A673 (cell line): ENCODE data around the gene GSTM1.

ENCODE experiments used
- CTCF ChIP-seq: fragments of 300-800, 200-600 bp; sonication (generic); conservative IDR thresholded peaks from 2 replicates; pipeline ENCODE4 v1.5.1; 2017; ENCODE audit warnings: low read depth, mild to moderate bottlenecking, antibody characterized with exemption, low read length, moderate library complexity, mixed read lengths
- EZH2 ChIP-seq: fragments of 200-600 bp; sonication (generic); IDR thresholded peaks from 2 replicates; pipeline ENCODE4 v1.6.1; 2017; ENCODE audit warnings: borderline replicate concordance, low read depth, mild to moderate bottlenecking, mixed read lengths, antibody characterized with exemption, low read length; ENCODE audit not compliant: poor library complexity, severe bottlenecking

GRCh38 chr1:109650609-109651008 lies 37.0 kb upstream of the GSTM1 start:
- TF ChIP-seq CTCF, result no peak
- no peak for TF ChIP-seq EZH2
